ENCODE measurements around the gene CCDC183. TPM values are rescaled to one million over a fixed set of nuclear protein-coding genes. Genes with fewer than 3 reads are reported as not detected.

Gene CCDC183
- total RNA-seq, 1 experiment from 2014 or later = 3.6 TPM

DNA sequence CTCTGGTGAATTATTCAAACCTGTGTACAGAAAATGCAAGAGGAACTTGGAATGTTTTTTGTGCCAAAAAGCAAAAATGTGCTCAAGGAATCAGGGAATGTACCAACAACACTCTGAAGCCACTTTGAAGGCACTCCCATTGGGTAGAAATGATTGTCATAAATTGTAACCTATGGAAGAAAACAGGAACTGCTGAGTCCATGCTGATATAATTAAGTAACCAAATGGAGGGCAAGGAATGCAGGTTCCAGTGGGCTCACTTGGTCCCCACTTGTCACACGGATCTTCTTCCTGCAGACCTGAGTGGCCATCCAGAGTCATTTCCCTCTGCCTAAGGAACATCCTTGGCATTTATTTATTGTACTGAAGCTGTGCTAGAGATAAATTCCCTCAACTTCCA lies 44.9 kb upstream of the CCDC183 start:
- peaks cover 12% of the 10 kb centered on the region; the same call in 1 of the 2 replicates for H3K9me3 ChIP-seq (ENCODE audit: insufficient read depth, low read depth)
- no peaks in the 10 kb centered on the region for H3K4me1 ChIP-seq (replicated peaks; ENCODE audit: insufficient read depth)
- CTCF ChIA-PET = interaction anchor here (0.6 kb wide), 2 partner anchors 12 to 295 kb away, joined by 3 to 4 read pairs; no protein-coding TSS in a partner anchor
- H3K4me3 ChIP-seq = no peak overlapping the region
- no peaks in the 10 kb centered on the region for H3F3A ChIP-seq (ENCODE audit: insufficient read depth, low read depth)
- no TSS peak for BruUV-seq (replicated peaks)
- H3K9me2 ChIP-seq (ENCODE audit: insufficient read depth) = no peaks in the 10 kb centered on the region
- H3K4me2 ChIP-seq = no peak overlapping the region
- no peaks in the 10 kb centered on the region for H4K20me1 ChIP-seq (ENCODE audit: insufficient read depth)
- H3K27ac ChIP-seq = no peak overlapping the region
- H3K27me3 ChIP-seq (ENCODE audit: insufficient read depth, low read depth) = peaks cover 64% of the 10 kb centered on the region
- TF ChIP-seq EZH2 (IDR thresholded peaks at IDR 0.05; ENCODE audit: low read depth) = no peak
- TF ChIP-seq CTCF (conservative IDR thresholded peaks at IDR 0.05) = no peak
- intact Hi-C loops (cut with micrococcal nuclease; ENCODE audit: unreplicated experiment) = no loop called here
- no peaks in the 10 kb centered on the region for H3K36me3 ChIP-seq (ENCODE audit: low read depth)
- POLR2A ChIA-PET (ENCODE audit: unreplicated experiment) = no interaction called here
- no peaks in the 10 kb centered on the region for H3K79me2 ChIP-seq (ENCODE audit: low read depth)
- DNase-seq = no peak
- H2AFZ ChIP-seq = no peak overlapping the region

GRCh38 chr9:136751814-136752213 lies 44.3 kb upstream of the CCDC183 start:
- intact Hi-C loops (cut with micrococcal nuclease; ENCODE audit: unreplicated experiment) = no loop called here
- Histone ChIP-seq H3F3A (ENCODE audit: insufficient read depth, low read depth) (no peaks in the 10 kb centered on the region), H4K20me1 (ENCODE audit: insufficient read depth) (no peaks in the 10 kb centered on the region), H2AFZ (no peak overlapping the region), H3K4me2 (no peak overlapping the region), H3K4me3 (no peak overlapping the region), H3K36me3 (ENCODE audit: low read depth) (no peaks in the 10 kb centered on the region), H3K9me3 (ENCODE audit: insufficient read depth, low read depth) (peaks cover 12% of the 10 kb centered on the region; the same call in 1 of the 2 replicates), H3K4me1 (replicated peaks; ENCODE audit: insufficient read depth) (no peaks in the 10 kb centered on the region), H3K27me3 (ENCODE audit: insufficient read depth, low read depth) (peaks cover 64% of the 10 kb centered on the region), H3K9me2 (ENCODE audit: insufficient read depth) (no peaks in the 10 kb centered on the region), H3K27ac (no peak overlapping the region), H3K79me2 (ENCODE audit: low read depth) (no peaks in the 10 kb centered on the region)
- DNase-seq = no peak
- POLR2A ChIA-PET (ENCODE audit: unreplicated experiment) = no interaction called here
- CTCF ChIA-PET = interaction anchor here (0.6 kb wide), 1 partner anchor 12 kb away, joined by 3 read pairs; no protein-coding TSS in a partner anchor
- no TSS peak for BruUV-seq (replicated peaks)
- TF ChIP-seq EZH2 (IDR thresholded peaks at IDR 0.05; ENCODE audit: low read depth) = no peak

GRCh38 chr9:136753371-136754058 lies 42.6 kb upstream of the CCDC183 start:
- no peak for DNase-seq
- Histone ChIP-seq H3K9me2 (ENCODE audit: insufficient read depth) (no peaks in the 10 kb centered on the region), H3K4me2 (no peak overlapping the region), H4K20me1 (ENCODE audit: insufficient read depth) (no peaks in the 10 kb centered on the region), H3K4me3 (no peak overlapping the region), H3F3A (ENCODE audit: insufficient read depth, low read depth) (no peaks in the 10 kb centered on the region), H3K9me3 (ENCODE audit: insufficient read depth, low read depth) (peaks cover 12% of the 10 kb centered on the region; the same call in 1 of the 2 replicates), H3K4me1 (replicated peaks; ENCODE audit: insufficient read depth) (no peaks in the 10 kb centered on the region), H3K79me2 (ENCODE audit: low read depth) (no peaks in the 10 kb centered on the region), H3K27me3 (ENCODE audit: insufficient read depth, low read depth) (peaks cover 56% of the 10 kb centered on the region), H3K36me3 (ENCODE audit: low read depth) (no peaks in the 10 kb centered on the region), H2AFZ (no peak overlapping the region), H3K27ac (no peak overlapping the region)
- ChIA-PET CTCF (no interaction called here), POLR2A (ENCODE audit: unreplicated experiment) (no interaction called here)
- intact Hi-C loops (cut with micrococcal nuclease; ENCODE audit: unreplicated experiment) = no loop called here
- TF ChIP-seq CTCF (conservative IDR thresholded peaks at IDR 0.05) (no peak), EZH2 (IDR thresholded peaks at IDR 0.05; ENCODE audit: low read depth) (no peak)
- BruUV-seq (replicated peaks) = no TSS peak
